H7 (cell line): ENCODE data around the gene RAB44. TPM values are rescaled to one million over a fixed set of nuclear protein-coding genes. Genes with fewer than 3 reads are reported as not detected.

Experiments
- DNase-seq: peaks from one replicate; pipeline ENCODE4 v3.0.0; 2012
- H3K27me3 ChIP-seq: 2 replicates; pipeline ENCODE4 v1.6.0; 2011; ENCODE audit warnings: mild to moderate bottlenecking, low read length; ENCODE audit not compliant: control insufficient read depth, insufficient read depth
- H3K36me3 ChIP-seq: replicated peaks from 2 replicates; pipeline ENCODE4 v1.5.1; 2011; ENCODE audit warnings: low read length; ENCODE audit not compliant: control insufficient read depth, insufficient read depth
- H3K4me3 ChIP-seq: 2 replicates; pipeline ENCODE4 v1.5.1; 2011; ENCODE audit warnings: low read depth, mild to moderate bottlenecking, control low read depth, low read length, moderate library complexity; ENCODE audit not compliant: insufficient read depth
- total RNA-seq: library from RNA; depleted of rRNA; stranded (reverse); fragments of >200 nt; shearing (Covaris generic); gene quantifications from 2 replicates; pipeline ENCODE4 v1.2.3, GENCODE V29; 2014

RAB44 gene
- total RNA-seq, 1 experiment from 2014 or later, result not detected

- Histone ChIP-seq H3K4me3 (no peak overlapping the region), H3K36me3 (no peaks in the 10 kb centered on the region), H3K27me3 (no peaks in the 10 kb centered on the region)
- DNase-seq, result peak; percentile 96
Measured at GRCh38 chr6:36759148-36759759, 61.6 kb downstream of the RAB44 start.

GRCh38 chr6:36760685-36761435 lies 63.2 kb downstream of the RAB44 start:
- Histone ChIP-seq H3K4me3 (no peak overlapping the region), H3K27me3 (no peaks in the 10 kb centered on the region), H3K36me3 (no peaks in the 10 kb centered on the region)
- DNase-seq, result no peak

DNA sequence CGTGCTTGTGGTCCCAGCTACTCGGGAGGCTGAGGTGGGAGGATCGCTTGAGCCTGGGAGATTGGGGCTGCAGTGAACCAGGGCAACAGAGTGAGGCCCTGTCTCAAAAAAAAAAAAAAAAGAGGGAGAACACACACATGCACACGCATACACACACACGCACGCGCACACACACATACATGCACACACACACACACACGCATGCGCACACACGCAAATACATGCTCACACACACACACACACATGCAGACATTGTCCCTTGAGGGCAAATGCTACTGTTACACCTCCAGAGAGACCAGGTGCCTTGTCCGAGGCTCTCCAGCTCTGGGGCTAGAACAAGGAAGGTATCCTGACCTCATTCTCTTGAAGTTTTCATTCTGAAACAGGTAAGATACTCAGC lies 64.5 kb downstream of the RAB44 start:
- Histone ChIP-seq H3K27me3 (no peaks in the 10 kb centered on the region), H3K36me3 (no peaks in the 10 kb centered on the region), H3K4me3 (no peak overlapping the region)
- DNase-seq, result no peak

DNA sequence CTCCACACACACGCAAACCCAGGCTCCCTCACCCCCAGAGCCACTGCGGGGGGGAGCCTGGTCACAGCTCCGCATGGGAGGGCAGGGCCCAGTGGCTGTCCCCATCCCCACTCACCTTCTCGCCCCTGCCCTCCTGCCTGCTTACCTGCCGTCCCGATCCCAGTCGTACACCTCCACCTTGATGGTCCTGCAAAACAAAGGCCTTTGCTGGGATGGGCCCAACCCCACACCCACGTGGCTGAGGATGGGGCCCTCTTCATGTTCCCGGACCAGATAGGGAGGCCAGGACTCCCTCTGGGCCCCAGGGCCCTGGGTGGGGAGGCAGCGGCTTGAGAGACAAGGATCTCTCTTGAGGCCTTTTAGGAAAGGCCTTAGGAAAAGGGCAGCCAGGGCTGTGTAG lies 67.6 kb downstream of the RAB44 start:
- Histone ChIP-seq H3K36me3 (no peaks in the 10 kb centered on the region), H3K27me3 (no peaks in the 10 kb centered on the region), H3K4me3 (no peak overlapping the region)
- DNase-seq, result peak; percentile 53

- H3K27me3 ChIP-seq, result no peaks in the 10 kb centered on the region
- no peaks in the 10 kb centered on the region for H3K36me3 ChIP-seq
- peak; percentile 93 for DNase-seq
- H3K4me3 ChIP-seq, result no peak overlapping the region
Measured at GRCh38 chr6:36765594-36766398, 68.2 kb downstream of the RAB44 start.

GRCh38 chr6:36766399-36766945 lies 68.8 kb downstream of the RAB44 start:
- H3K27me3 ChIP-seq, result no peaks in the 10 kb centered on the region
- no peaks in the 10 kb centered on the region for H3K36me3 ChIP-seq
- no peak for DNase-seq
- no peak overlapping the region for H3K4me3 ChIP-seq

DNA sequence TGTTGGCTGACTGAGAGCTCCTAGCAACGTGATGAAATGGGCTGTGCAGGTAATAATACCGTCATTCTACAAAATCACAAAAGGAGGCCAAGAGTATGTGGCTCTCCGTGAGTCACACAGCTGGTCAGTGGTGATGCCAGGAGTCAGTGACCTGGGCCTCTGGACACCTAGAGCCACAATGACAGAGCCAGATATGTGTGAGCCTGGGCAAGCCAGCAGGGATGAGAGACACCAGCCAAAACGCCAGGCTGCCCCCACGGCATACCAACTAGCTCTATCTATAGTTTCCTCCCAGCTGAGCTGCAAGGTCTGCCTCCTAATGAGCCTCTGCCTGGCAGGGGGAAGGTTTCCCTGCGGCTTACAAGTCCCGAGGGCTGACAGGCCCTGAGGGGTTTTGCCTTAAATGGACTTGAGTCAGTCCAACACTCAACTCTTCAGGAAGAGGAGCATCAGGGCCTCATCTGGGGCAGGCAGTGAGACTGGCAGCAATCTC lies 71.6 kb downstream of the RAB44 start:
- Histone ChIP-seq H3K36me3 (no peaks in the 10 kb centered on the region), H3K27me3 (no peaks in the 10 kb centered on the region), H3K4me3 (no peak overlapping the region)
- DNase-seq, result no peak

- no peak for DNase-seq
- Histone ChIP-seq H3K4me3 (no peak overlapping the region), H3K27me3 (no peaks in the 10 kb centered on the region), H3K36me3 (no peaks in the 10 kb centered on the region)
Measured at GRCh38 chr6:36769676-36770499, 72.3 kb downstream of the RAB44 start.

DNA sequence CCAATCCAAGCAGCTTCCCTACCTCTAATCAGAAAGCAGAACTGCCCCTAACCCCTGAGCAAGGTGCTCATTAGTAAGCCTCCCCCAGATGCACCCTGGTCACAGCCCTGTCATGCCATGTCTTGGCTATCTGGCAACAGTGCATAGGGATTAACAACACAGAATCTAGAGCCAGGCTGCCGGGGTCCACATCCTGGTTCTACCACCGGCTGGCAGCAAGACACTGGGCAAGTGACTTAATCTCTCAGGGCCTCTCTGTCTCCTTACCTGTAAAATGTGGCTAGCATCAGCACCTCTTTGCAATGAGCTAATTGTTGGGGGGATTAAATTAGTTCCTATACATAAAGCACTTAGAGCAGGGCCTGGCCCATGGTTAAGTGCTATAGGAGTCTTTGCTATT lies 73.5 kb downstream of the RAB44 start:
- DNase-seq, result no peak
- no peaks in the 10 kb centered on the region for H3K36me3 ChIP-seq
- H3K27me3 ChIP-seq, result no peaks in the 10 kb centered on the region
- no peak overlapping the region for H3K4me3 ChIP-seq

- Histone ChIP-seq H3K36me3 (no peaks in the 10 kb centered on the region), H3K27me3 (peaks cover 2% of the 10 kb centered on the region), H3K4me3 (no peak overlapping the region)
- no peak for DNase-seq
Measured at GRCh38 chr6:36772397-36772796, 74.8 kb downstream of the RAB44 start.

DNA sequence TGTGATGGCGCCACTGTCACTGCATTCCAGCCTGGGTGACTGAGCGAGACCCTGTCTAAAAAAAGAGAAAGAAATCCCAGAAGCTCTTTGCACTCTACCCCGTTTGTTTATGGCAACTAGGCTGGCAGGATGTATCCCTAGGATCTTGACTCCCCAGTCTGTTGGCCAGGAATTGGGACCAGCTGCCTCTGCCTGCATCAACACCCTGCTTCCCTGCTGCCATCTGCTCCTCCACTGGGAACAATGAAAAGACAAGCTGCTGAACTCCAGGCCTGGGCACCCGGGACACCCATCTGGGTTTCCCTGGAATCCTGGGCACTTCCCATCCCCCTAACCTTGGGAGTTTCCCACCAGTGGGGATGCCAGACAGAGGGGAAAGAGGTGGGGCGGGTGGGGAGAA lies 76.7 kb downstream of the RAB44 start:
- peaks cover 2% of the 10 kb centered on the region for H3K27me3 ChIP-seq
- no peak overlapping the region for H3K4me3 ChIP-seq
- no peak for DNase-seq
- no peaks in the 10 kb centered on the region for H3K36me3 ChIP-seq

- DNase-seq, result no peak
- Histone ChIP-seq H3K4me3 (no peak overlapping the region), H3K36me3 (no peaks in the 10 kb centered on the region), H3K27me3 (peaks cover 2% of the 10 kb centered on the region)
Measured at GRCh38 chr6:36776167-36776566, 78.5 kb downstream of the RAB44 start.

DNA sequence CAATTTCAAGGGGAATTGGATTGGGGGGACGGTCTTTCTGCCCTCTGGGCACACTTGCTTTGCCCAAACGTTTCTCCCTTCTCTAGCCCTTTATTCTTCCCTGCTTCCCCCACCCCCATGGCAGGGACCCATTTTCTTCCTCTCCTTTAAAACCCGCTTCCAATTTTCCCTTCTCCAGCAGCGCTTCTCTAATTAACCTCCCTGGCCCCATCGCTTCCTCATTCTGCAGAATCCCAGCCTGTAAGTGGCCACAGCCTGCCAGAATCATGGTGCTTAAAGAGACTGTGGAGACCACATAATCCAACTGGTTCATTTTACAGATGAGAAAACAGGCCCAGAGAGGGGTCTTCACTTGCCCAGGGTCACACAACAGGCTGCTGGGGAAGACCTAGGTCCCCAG lies 80.2 kb downstream of the RAB44 start:
- DNase-seq, result no peak
- Histone ChIP-seq H3K4me3 (no peak overlapping the region; the same call in 1 of the 2 replicates), H3K36me3 (no peaks in the 10 kb centered on the region), H3K27me3 (peaks cover 2% of the 10 kb centered on the region)

- no peak for DNase-seq
- no peaks in the 10 kb centered on the region for H3K36me3 ChIP-seq
- peaks cover 2% of the 10 kb centered on the region for H3K27me3 ChIP-seq
- no peak overlapping the region for H3K4me3 ChIP-seq
Measured at GRCh38 chr6:36779227-36779626, 81.6 kb downstream of the RAB44 start.
